MM.1S (cell line): ENCODE data around the gene TMEM33.
"Not testable (repeated sequence)": the region's sequence is repeated elsewhere in the genome, so short reads cannot be mapped to it uniquely, and the experiment has no call there.

ENCODE experiments used
- DNase-seq: peaks from one replicate; pipeline ENCODE4 v3.0.0-alpha.2; 2015
- H2AFZ ChIP-seq: fragments of 300-600 bp; sonication (generic); 2 replicates; pipeline ENCODE4 v1.6.0; 2016; ENCODE audit warnings: antibody characterized with exemption, low read length
- H3F3A ChIP-seq: fragments of 300-600 bp; sonication (generic); 2 replicates; pipeline ENCODE4 v1.6.1; 2016; ENCODE audit warnings: mild to moderate bottlenecking, antibody characterized with exemption, low read length, moderate library complexity, mixed read lengths; ENCODE audit not compliant: insufficient read depth
- H3K27ac ChIP-seq: fragments of 300-600 bp; sonication (generic); 2 replicates; pipeline ENCODE4 v1.5.1; 2016; ENCODE audit warnings: mild to moderate bottlenecking, low read length
- H3K27me3 ChIP-seq: fragments of 300-600 bp; sonication (generic); replicated peaks from 2 replicates; pipeline ENCODE4 v1.6.0; 2016; ENCODE audit warnings: low read length; ENCODE audit not compliant: insufficient read depth
- H3K36me3 ChIP-seq: fragments of 300-600 bp; sonication (generic); replicated peaks from 2 replicates; pipeline ENCODE4 v1.6.1; 2016; ENCODE audit warnings: mild to moderate bottlenecking, low read length, mixed read lengths; ENCODE audit not compliant: insufficient read depth
- H3K4me1 ChIP-seq: fragments of 300-600 bp; sonication (generic); 2 replicates; pipeline ENCODE4 v1.6.1; 2016; ENCODE audit warnings: low read length, mixed read lengths
- H3K4me2 ChIP-seq: fragments of 300-600 bp; sonication (generic); 2 replicates; pipeline ENCODE4 v1.6.0; 2016; ENCODE audit warnings: low read depth, low read length
- H3K4me3 ChIP-seq: fragments of 300-600 bp; sonication (generic); 2 replicates; pipeline ENCODE4 v1.5.1; 2016; ENCODE audit warnings: low read length, mixed read lengths
- H3K79me2 ChIP-seq: fragments of 300-600 bp; sonication (generic); 2 replicates; pipeline ENCODE4 v1.6.1; 2016; ENCODE audit warnings: mixed run types, low read length, mixed read lengths
- H3K9ac ChIP-seq: fragments of 300-600 bp; sonication (generic); 2 replicates; pipeline ENCODE4 v1.6.1; 2016; ENCODE audit warnings: low read length, mixed read lengths
- H3K9me2 ChIP-seq: fragments of 300-600 bp; sonication (generic); replicated peaks from 2 replicates; pipeline ENCODE4 v1.6.1; 2016; ENCODE audit warnings: mild to moderate bottlenecking, low read length, mixed read lengths; ENCODE audit not compliant: insufficient read depth
- H3K9me3 ChIP-seq: fragments of 300-600 bp; sonication (generic); replicated peaks from 2 replicates; pipeline ENCODE4 v1.6.1; 2016; ENCODE audit warnings: mild to moderate bottlenecking, low read length, mixed read lengths; ENCODE audit not compliant: insufficient read depth
- H4K20me1 ChIP-seq: fragments of 300-600 bp; sonication (generic); 2 replicates; pipeline ENCODE4 v1.6.1; 2016; ENCODE audit warnings: mild to moderate bottlenecking, low read length, moderate library complexity, mixed read lengths; ENCODE audit not compliant: insufficient read depth
- CTCF ChIP-seq: fragments of 300-600 bp; sonication (generic); IDR thresholded peaks from 2 replicates; pipeline ENCODE4 v1.5.1; 2016; ENCODE audit warnings: antibody characterized with exemption, low read length, mixed read lengths
- EZH2 ChIP-seq: fragments of 300-600 bp; sonication (generic); optimal IDR thresholded peaks from 2 replicates; pipeline ENCODE3; 2017; ENCODE audit warnings: low read depth, mild to moderate bottlenecking, antibody characterized with exemption, low read length, mixed read lengths
- EZH2phosphoT487 ChIP-seq: fragments of 300-600 bp; sonication (generic); IDR thresholded peaks from 2 replicates; pipeline ENCODE4 v1.6.1; 2018; ENCODE audit warnings: antibody characterized with exemption, low read length

TMEM33 gene

GRCh38 chr4:41896648-41897047, 38.6 kb upstream of the TMEM33 start:
- no peak overlapping the region for H3K4me2 ChIP-seq
- no peaks in the 10 kb centered on the region for H3K4me1 ChIP-seq
- no peaks in the 10 kb centered on the region for H3K27me3 ChIP-seq
- H2AFZ ChIP-seq = no peak overlapping the region
- no peak overlapping the region for H3K9ac ChIP-seq
- DNase-seq = no peak
- no peak for TF ChIP-seq CTCF
- TF ChIP-seq EZH2 = no peak
- TF ChIP-seq EZH2phosphoT487 = no peak
- no peaks in the 10 kb centered on the region for H3K9me2 ChIP-seq
- no peak overlapping the region for H3K4me3 ChIP-seq
- no peaks in the 10 kb centered on the region for H3K9me3 ChIP-seq
- no peak overlapping the region for H3K27ac ChIP-seq
- no peaks in the 10 kb centered on the region for H3F3A ChIP-seq
- no peaks in the 10 kb centered on the region for H4K20me1 ChIP-seq
- H3K36me3 ChIP-seq = no peaks in the 10 kb centered on the region
- H3K79me2 ChIP-seq = no peaks in the 10 kb centered on the region

DNA sequence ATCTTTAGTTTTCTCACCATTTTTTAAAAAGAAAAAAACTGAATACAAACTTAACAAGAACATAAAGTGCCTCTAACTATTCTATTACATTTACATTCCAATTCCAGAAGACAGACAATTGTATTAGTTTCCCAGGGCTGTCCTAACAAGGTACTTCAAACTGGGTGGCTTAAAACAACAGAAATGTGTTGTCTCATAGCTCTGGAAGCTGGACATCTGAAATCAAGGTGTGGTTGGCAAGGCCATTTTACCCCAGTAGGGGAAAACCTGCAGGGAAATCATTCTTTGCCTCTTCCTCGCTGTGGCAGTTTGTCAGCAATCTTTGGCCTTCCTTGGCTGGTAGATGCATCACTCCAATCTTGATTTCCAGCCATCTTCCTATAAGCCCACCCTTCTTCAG, 37.5 kb upstream of the TMEM33 start:
- H3K9me3 ChIP-seq = no peaks in the 10 kb centered on the region
- H4K20me1 ChIP-seq = no peaks in the 10 kb centered on the region
- H3K9ac ChIP-seq = no peak overlapping the region
- no peak overlapping the region for H2AFZ ChIP-seq
- no peaks in the 10 kb centered on the region for H3K9me2 ChIP-seq
- no peaks in the 10 kb centered on the region for H3K79me2 ChIP-seq
- no peaks in the 10 kb centered on the region for H3K27me3 ChIP-seq
- H3K4me2 ChIP-seq = no peak overlapping the region
- no peak overlapping the region for H3K4me3 ChIP-seq
- TF ChIP-seq EZH2phosphoT487 (no peak), CTCF (no peak), EZH2 (no peak)
- no peaks in the 10 kb centered on the region for H3F3A ChIP-seq
- no peaks in the 10 kb centered on the region for H3K36me3 ChIP-seq
- no peak for DNase-seq
- no peaks in the 10 kb centered on the region for H3K4me1 ChIP-seq
- no peak overlapping the region for H3K27ac ChIP-seq

DNA sequence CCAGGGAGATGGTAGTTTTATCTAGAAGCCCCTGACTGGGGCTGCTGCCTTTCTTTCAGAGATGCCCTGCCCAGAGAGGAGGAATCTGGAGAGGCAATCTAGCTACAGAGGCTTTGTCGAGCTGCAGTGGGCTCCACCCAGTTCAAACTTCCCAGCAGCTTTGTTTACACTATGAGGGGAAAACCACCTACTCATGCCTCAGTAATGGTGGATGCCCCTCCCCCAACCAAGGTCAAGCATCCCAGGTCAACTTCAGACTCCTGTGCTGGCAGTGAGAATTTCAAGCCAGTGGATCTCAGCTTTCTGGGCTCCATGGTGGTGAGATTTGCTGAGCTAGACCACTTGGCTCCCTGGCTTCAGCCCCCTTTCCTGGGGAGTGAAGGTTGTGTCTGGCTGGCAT, 26.1 kb upstream of the TMEM33 start:
- H3K27me3 ChIP-seq, H4K20me1 ChIP-seq, H3F3A ChIP-seq, DNase-seq, H3K9me2 ChIP-seq, H3K36me3 ChIP-seq, H3K4me2 ChIP-seq, H3K9me3 ChIP-seq, H3K27ac ChIP-seq, H2AFZ ChIP-seq, H3K9ac ChIP-seq, H3K79me2 ChIP-seq, H3K4me1 ChIP-seq, H3K4me3 ChIP-seq: not testable (repeated sequence)

- H2AFZ ChIP-seq = no peak overlapping the region
These were observed 22.7 kb upstream of the TMEM33 start for GRCh38 chr4:41912546-41912945.

More at GRCh38 chr4:41912546-41912945, 22.7 kb upstream of the TMEM33 start:
- Histone ChIP-seq H3K9me2 (no peaks in the 10 kb centered on the region), H3K36me3 (no peaks in the 10 kb centered on the region), H3K4me3 (no peak overlapping the region), H3K9me3 (no peaks in the 10 kb centered on the region), H3K27ac (no peak overlapping the region), H3K4me2 (no peak overlapping the region), H3K4me1 (no peaks in the 10 kb centered on the region), H3F3A (no peaks in the 10 kb centered on the region), H3K9ac (no peak overlapping the region), H3K79me2 (no peaks in the 10 kb centered on the region), H4K20me1 (no peaks in the 10 kb centered on the region), H3K27me3 (no peaks in the 10 kb centered on the region)
- TF ChIP-seq CTCF (no peak), EZH2phosphoT487 (no peak), EZH2 (no peak)
- DNase-seq = no peak
